ENCODE data around the gene RCSD1.
A peak's percentile ranks its signal among the peaks of the same experiment; 100 is the strongest.

The RCSD1 gene

DNA sequence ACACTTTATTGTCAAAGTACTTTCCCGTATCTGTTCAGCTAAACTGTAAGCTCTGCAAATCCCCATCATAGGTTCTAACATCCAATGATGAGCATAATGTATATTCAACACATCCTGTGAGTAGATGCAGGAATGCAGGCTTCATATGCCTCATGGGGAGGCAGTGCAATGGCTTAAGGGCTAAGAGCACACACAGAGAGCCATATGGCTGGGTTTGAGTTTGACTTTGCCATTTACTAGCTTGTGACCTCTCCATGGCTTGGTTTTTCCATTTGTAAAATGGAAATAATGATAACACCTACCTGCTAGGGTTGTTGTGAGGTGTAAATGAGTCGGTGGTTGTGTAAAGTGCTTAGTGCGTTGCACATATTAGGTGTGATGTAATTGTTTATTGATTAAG is 13.4 kb downstream of the RCSD1 start:
- no peak for DNase-seq (ENCODE audit: low spot score)

DNA sequence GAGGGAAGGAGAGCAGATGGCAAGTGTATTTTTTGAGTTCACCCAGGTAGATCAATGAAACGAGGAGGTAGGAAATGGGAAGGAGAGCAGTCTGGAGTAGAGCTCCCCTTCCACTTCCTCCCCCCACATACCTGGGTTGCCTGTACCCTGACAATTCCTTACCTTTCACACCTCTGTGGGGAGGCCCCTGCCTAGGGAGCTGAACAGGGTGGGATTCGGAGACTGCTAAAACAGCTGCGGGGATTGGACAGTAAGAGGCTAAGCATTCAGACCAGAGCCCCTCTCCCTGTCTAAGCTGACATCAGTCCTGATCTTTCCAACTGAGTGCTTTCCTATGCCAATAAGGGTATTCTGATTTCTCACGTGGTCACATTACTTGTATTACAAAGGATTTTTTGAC is 14.5 kb downstream of the RCSD1 start:
- DNase-seq (ENCODE audit: low spot score), result no peak

DNA sequence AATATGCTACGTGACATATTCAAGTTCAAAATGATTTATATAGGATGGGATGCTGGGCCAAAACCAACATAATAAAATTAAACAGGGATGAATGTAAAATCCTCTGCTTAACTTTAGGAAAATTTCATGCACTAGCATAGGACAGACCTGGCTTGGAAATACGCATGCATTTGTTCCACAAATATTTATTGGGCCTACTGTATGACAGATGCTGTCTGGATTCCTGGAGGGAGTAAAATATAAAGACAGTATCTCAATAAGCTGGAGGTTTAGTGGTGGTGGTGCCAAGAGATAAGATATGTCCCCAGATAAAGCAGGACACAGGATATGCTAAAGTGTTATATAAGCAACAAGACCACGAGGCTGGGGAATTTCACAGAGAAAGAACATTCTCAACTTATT is 15.1 kb downstream of the RCSD1 start:
- DNase-seq (ENCODE audit: low spot score), result no peak

DNA sequence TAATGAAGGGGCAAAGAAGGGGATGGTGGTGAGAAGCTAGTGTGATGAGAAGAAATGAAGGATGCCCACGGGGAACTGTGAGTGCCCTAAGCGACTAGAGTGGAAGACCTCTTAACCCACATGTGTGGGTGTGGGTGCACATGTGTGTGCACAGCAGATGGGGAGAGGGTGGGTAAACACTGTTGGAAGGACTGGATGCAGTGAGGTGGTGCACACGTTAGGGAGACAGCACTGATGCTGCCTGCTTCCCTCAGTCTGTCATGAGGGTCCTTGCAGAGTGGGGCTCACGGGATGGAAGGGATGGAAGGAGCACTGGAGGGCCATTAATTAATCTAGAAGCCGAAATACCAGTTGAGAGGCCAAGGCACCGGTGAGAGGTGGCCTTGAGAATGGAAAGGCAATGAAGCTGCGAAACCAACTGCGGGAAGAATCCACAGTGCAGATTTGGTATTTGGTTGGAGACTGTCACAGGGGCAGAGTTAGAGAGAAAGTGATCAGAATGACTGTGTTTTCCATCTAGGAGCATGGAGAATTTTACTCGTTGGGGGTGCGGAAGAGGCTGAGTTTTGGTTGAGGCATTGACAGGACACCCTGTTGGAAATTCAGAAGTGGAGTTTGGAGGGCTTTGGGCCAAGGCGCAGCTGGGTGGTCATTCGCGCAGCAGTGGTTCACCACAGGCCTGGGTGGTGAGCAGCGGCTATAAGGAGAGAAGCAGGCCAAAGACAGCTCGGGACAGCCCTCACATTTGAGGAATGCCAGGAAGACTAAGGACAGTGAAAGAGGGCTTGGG is 15.8 kb downstream of the RCSD1 start:
- DNase-seq (ENCODE audit: low spot score), result no peak

DNA sequence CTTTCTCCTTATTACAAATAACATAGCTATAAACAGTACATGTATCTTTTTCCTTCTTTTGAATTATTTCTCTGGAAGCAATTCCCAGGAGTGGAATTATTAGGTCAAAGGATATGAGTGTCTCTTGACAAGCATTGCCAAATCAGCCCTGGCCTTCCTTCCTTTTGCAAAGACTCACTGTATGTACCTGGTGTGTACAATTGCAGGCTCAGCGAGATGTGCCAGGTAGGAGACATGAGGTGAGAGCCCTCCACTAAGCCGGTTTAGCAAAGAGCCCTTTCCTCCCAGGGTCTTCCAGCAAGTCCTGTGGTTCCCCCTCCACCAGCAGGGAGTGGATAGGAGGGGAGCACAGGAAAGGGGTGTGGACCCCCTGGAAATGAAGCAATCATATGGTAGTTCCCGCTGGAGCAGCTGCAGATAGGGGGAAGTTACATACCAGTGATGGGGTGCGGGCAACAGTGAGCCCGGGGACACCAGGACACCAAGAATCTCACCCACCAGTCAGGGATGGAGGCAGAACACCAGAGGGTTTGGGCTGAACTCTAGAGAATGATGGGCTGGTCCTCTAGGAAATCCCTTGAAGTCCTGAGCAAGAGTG is 18.3 kb downstream of the RCSD1 start:
- no peak for DNase-seq (ENCODE audit: low spot score)

DNA sequence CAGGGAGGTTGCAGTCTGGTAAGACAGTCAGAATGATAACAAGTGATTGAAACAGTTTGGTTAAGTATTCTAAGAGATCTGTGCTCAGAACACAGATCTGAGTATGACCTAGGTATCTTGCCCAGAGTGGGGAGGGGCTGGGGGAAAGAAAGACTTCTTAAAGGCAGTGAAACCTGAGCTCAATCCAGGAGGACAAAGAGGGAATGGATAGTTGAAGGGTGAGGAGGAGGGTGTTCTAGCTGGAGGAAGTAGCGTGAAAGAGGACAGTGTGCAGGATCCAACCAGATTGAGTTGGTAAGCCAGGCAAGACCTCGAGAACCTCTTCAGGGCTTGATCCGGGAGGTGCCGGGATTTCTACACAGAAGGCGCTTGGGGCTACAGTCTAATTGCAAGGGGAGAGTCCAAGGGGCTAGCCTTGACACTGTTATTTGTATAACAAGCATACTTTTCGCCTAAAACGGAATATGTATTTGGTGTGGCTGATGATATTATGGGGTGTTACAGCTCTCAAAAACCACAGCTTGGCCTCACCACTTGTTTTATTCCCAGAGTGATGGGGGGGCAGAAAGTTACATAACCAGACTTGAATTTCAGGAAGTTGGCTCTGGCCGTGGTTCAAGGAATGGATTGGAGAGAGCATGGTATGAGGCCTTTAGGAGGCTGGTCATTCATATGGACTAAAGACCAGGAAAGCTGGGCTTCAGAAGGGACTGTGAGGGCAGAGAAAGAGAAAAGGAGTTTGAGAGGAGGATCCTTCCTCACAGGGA is 19.1 kb downstream of the RCSD1 start:
- no peak for DNase-seq (ENCODE audit: low spot score)

DNA sequence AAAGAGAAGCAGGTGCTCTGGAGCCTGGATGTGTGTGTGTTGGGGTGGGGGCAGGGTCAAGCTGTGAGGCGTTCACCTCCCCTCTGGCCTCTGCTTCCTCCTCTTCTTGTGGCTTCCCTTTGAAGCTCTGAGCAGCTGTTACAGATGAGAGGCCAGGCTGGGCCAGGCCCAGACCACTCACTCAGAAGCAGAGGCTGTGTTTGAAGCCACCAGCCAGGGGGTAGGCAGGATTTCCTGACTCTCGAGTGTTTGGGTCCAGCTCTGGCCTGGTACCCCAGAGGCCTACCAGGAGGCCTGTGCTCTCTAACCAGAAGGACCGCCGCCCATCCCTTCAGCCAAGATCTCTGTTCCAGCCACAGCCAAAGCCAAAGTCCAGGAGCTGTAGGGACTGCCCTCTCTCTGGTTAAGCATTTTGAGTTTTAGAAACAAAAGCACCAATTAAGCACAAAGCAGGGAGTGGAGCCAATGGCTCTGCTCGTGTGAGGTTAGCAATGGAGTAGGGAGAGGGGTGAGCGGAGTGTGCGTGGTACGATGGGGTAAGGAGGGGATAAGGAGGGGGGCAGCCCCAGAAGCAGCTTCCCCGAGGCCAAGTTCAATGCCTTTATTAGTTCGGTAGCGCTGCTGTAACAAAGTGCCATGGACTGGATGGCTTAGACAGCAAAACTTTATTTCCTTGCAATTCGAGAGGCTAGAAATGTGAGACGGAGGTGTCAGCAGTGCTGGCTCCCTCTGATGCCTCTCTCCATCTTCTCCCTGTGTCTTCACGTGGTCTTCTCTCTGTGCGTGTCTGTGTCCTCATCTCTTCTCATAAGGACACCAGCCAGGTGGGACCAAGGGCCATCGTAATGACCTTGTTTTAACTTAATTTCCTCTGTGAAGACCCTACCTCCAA is 20.5 kb downstream of the RCSD1 start:
- no peak for DNase-seq (ENCODE audit: low spot score)

DNA sequence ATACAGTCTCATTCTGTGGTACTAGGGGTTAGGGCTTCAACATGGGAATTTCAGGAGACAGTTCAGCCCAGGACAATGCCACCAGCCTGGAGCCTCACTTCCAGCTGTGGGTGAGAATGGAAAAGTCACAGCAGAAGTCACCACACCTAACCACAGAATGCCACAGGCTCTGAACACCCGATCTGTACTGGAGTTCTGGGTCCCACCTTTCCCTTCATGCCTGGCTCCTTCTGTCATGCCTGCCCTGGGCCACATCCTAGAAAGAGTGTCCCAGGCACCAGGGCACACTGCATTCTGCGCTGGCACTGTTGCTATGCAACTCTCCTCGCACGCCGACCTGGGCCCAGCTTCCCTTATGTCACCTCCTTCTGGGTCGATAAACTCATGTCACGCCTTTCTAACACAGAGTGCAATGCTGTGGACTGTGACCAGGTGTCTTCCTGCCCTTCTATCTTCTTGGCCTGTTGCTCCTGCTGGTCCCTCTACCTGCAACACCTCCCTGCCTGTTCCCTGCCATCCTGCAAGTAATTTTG is 21.2 kb downstream of the RCSD1 start:
- no peak for DNase-seq (ENCODE audit: low spot score)

DNA sequence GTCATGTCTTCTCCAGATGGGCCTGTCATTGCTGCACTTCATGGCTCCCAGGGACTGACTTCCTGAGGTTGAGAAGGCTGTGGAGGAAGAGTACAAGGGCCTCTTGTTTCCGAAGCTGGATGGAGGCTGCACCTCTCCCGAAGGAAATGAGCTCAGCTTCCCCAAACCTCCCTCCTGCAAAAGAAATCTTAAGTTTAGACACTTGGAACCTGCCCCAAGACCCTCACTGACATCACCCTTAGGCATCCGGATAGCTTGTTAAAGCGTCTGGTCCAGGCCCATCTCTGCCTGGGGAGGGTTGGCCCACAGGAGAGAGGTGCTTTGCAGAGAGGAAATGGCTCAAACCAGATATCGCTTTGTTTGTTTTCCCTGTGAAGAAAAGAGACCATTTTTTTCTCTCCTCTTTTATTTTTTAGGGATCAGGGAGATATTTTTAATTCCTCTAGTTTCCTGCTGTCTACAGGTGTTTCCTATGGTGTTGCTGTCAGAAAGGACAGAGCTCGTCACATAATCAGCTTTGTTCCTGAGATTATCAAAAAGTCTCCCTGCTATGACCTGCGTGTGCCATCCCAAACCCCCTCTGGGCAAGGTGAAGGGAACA is 25.0 kb downstream of the RCSD1 start:
- no peak for DNase-seq (ENCODE audit: low spot score)

DNA sequence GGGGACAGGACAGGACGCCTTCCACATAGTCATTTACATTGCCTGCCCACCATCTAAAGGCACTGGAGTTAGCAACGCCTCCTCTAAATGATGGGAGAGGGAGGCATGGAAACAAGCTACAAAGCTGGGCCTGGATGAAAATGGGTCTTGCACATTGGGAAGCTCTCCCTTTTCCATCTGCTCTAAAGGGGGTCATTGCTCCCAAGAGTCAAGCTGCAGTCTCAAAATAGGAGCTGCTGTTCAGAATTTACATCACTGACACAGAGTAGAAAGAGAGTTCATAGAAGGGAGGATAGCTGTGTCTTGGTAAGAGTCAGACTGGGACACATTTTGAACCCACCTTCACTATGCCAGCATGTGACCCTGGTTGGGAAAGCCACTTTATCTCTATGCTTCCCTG is 26.6 kb downstream of the RCSD1 start:
- DNase-seq (ENCODE audit: low spot score), result no peak

DNA sequence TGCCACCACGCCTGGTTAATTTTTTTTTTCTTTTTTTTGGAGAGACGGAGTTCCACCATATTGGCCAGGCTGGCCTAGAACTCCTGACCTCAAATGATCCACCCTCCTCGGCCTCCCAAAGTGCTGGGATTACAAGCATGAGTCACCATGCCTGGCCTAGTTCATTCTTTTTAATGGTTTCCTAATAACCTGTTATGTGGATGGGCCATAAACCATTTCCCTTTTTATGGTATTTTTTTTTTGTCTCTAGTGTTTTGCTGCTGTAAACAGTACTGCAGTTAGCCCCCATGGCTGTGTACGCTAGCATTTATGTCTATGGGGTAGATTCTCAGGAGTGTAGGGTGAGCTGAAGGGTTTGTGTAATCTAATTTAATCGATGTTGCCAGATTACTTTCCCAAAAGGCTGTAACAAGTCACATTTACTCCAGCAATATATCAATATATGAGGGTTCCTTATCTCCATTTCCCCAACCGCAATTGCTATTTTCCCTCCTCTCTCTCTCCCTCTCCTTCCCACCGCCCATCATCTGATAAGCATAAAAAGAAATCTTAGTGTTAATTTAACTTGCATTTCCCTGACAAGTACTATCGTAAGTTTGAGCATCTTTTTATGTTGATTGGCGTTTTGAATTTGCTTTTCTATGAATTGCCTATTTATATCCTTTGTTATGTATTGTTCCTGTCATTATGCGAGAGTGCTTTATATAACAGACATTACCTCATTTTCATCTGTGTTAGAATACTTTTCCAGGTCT is 28.7 kb downstream of the RCSD1 start:
- DNase-seq (ENCODE audit: low spot score), result no peak

DNA sequence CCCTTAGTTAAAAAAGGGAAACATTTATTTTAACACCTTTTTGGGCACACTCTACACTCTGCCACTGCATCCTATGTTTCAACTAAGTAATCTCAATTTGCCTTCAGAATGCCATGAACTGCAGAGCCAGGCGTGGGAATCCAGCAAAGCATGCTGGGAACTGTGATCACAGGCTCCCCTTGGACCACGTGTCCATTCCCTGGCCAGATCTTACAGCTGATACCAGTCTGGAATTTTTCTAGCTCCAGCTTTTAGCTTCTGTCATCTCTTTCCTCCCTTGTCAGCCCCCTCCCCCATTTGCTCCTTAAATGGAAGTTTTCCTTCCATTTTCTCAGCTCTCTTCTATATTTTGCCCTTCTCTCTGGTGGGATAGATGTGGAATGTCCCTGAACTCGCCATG is 29.4 kb downstream of the RCSD1 start:
- DNase-seq (ENCODE audit: low spot score), result no peak

DNA sequence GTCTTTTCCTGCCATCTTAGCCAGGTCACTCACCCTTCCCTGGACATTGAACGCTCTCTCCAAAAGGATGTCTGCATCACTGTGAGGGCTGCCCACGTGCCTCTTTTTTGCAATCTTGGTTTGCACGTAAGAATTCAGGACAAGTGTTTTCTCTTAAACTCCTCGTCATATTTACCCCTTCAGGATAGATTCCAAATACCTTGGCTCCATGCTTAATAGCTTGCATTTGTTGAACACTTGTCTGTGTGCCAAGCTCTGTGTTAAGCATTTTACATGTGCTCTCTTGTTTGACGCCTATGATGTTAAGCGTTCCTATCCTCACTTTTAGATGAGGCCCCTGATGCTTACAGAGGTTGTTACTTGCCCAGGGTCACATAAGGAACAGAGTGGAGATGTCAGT is 29.8 kb downstream of the RCSD1 start:
- DNase-seq (ENCODE audit: low spot score), result no peak

DNA sequence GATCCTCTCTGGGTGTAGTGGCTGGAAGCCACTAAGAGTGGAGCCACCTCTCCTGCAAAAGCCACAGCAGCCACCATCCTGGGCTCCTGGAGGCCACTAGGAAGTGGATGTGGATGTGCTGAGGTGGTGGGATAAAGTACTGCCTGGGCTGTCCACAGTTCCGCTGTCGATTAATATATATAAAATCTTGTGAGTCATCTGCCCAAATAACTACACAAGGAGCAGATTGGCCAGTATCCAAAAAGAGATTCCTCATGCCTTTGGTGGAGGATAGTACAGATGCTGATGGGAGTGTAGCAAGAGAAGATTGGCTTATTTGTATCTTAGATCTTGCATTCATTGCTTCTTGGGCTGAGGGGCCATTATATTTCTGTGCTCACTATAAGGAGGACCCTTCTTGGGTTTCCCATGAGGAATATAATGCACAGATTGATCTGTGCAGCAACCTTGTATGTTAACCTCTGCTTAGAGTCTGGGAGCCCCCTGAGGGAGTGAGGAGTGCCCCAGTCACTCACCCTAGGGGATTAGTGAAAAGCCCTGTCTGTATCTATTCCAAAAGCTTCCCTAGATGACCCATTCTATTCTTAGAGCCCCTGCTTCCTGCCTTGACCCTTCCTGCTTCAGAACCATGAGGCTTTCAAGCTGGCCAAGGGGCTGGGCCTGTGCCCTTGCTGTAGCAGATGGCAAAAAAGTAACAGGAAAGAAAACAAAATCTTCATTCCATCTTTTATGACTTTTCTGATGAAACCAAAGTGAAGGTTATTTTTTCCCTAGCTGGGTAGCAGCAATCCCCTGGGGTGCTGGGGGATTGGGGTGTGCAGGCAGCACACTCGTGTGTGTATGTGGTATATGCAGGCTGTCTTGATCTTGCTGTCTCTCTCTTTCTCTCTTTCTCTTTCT is 31.7 kb downstream of the RCSD1 start:
- peak; percentile 86 for DNase-seq (ENCODE audit: low spot score)

DNA sequence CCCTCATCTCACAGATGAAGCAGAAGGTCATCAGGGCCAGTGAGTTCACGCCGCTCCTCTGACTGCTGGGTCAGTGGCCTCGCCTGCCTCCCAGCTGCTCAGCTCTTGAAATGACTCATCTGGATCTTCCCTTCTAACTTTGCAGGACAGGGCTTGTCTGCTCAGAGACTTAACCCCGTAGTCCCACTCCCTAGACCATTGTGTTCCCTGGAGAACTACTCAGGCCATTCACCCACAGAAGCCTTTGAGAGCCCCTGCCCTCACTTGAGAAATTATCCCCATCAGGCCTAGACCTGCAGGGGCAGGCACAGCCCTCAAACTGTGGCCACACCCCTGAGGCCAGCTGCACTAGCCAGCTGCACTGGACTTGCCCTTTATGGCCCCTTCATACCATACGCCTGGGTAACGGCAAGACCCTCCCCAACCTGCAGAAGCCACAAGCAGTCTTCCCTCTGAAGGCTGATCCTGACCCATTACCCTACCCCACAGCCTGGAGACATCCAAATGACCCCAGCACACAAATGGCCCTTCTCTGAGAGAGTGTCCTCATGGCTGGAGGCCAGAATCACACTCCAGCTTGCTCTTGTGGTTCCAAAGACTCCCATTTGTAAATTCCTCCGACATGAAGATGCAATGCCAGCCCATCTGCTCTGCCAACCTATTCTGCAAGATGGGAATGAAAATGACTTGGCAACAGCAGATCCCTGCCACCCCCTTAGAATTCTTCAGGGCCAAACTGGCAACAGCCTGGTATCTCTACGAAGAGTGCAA is 33.2 kb downstream of the RCSD1 start:
- DNase-seq (ENCODE audit: low spot score), result peak; percentile 81

DNA sequence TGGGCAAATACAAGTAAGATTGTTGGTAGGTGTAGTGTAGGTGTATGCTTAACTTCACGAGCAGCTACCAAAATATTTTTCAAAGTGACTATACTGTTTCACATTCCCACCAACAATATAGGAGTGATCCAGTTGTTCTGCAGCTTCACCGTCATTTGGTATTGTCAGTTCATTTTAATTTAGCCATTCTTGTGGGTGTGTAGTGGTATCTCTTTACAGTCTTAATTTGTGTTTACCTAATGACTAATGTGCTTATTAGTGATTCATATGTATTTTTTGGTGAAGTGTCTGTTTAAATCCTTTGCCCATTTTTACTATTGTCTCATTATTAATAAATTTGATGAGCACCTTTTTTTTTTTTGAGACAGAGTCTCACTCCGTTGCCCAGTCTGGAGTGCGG is 35.4 kb downstream of the RCSD1 start:
- DNase-seq (ENCODE audit: low spot score), result no peak

DNA sequence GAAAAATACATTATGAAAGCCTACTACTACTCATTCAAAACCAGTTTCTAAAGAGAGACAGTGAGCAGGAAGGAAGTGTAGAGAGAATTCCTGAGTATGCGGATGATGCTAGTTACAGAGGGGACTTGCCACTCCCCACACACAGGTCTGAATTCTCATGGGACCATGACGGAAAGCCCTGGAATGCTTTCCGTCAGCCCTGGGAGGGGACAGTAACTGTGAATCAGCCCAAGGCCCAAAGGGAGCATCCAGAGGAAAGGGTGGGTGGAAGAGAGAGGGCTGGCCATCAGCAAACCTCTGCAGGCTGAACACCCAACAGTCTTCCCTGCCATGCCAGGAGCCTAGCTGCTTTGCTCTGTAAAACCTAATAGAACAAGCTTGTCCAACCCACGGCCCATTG is 36.4 kb downstream of the RCSD1 start:
- peak; percentile 91 for DNase-seq (ENCODE audit: low spot score)

DNA sequence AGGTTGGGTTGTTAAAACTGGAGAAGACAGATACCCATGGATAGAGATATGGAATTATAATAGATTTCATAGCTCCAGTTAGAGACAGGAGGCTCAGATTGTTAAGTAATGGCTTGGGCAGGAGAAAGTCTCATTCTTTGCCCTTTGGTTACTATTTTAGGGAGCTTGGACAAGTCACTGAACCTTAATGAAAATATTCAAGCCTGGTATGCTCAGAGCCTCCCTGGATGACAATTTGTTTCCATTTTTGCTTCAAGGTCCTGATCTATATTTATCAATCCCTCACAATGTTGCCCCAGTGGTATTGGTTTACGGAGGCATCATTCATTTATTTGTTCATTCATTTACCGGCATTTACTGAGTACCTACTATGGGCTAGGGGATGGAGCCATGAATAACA is 37.5 kb downstream of the RCSD1 start:
- DNase-seq (ENCODE audit: low spot score), result no peak

DNA sequence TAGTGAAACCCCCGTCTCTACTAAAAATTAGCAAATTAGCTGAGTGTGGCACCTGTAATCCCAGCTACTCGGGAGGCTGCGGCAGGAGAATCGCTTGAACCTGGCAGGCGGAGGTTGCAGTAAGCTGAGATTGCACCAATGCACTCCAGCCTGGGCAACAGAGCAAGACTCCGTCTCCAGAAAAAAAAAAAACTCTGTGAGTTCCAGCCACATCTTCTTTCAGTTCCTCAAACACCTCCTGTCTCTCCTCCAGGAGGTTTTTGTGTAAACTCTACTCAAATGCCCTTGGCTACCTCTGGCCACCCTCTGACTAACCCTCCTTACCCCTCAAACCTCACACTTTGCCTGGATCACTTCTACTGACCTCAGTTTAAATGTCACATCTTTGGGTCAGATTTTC is 38.1 kb downstream of the RCSD1 start:
- DNase-seq (ENCODE audit: low spot score), result no peak
